BLaER1 treated with 17β-estradiol and CSF1 and Interleukin-3, amounts not matched to agents 10 nM and 100 nM (cell line): ENCODE measurements around the gene WFDC8.

ENCODE experiments used
- H3K27ac ChIP-seq, 11 experiments: shearing (Covaris generic); formaldehyde crosslinking; 2 replicates each; pipeline ENCODE4 v1.8.1; 2022
- H3K27me3 ChIP-seq, 11 experiments: shearing (Covaris generic); formaldehyde crosslinking; 2 replicates each; pipeline ENCODE4 v1.8.1; 2022
- H3K36me3 ChIP-seq, 11 experiments: shearing (Covaris generic); formaldehyde crosslinking; 2 replicates each; pipeline ENCODE4 v1.8.1; 2022
- H3K4me1 ChIP-seq, 10 experiments: shearing (Covaris generic); formaldehyde crosslinking; 2 replicates each; pipeline ENCODE4 v1.8.1; 2022
- H3K4me2 ChIP-seq, 11 experiments: shearing (Covaris generic); formaldehyde crosslinking; 2 replicates each; pipeline ENCODE4 v1.8.1; 2022
- H3K4me3 ChIP-seq, 10 experiments: shearing (Covaris generic); formaldehyde crosslinking; 2 replicates each; pipeline ENCODE4 v1.8.1; 2022
- H3K9ac ChIP-seq, 11 experiments: shearing (Covaris generic); formaldehyde crosslinking; 2 replicates each; pipeline ENCODE4 v1.8.1; 2022
- H3K9me3 ChIP-seq, 11 experiments: shearing (Covaris generic); formaldehyde crosslinking; replicated peaks in 1 of 11; 2 replicates each; pipeline ENCODE4 v1.8.1; 2022
- H4K20me1 ChIP-seq, 11 experiments: shearing (Covaris generic); formaldehyde crosslinking; 2 replicates each; pipeline ENCODE4 v1.8.1; 2022
- Cebpa-rat ChIP-seq, 11 experiments: shearing (Covaris generic); IDR thresholded peaks; 2 replicates each; pipeline ENCODE4 v1.8.1; 2022

The WFDC8 gene

GRCh38 chr20:45579184-45579583 lies at the start of gene WFDC8:
Gene WFDC8 (minus strand): TSS chr20:45579284. CDS start chr20:45579247, 37 bp downstream.
- Histone ChIP-seq H3K9me3 (no peaks in the 10 kb centered on the region), H3K4me1 (peaks cover 0 to 7% (median 0%) of the 10 kb centered on the region in 10 experiments; a peak in 1 of 20 replicates), H3K4me2 (no peak within 1 kb of the TSS), H3K4me3 (no peak within 1 kb of the TSS), H4K20me1 (no peaks in the 10 kb centered on the region), H3K27me3 (no peaks in the 10 kb centered on the region), H3K9ac (no peak within 1 kb of the TSS), H3K27ac (no peak within 1 kb of the TSS), H3K36me3 (no peaks in the 10 kb centered on the region)
- TF ChIP-seq Cebpa-rat (IDR thresholded peaks at IDR 0.05) = no peak

GRCh38 chr20:45626540-45626939 lies 47.5 kb upstream of the WFDC8 start:
- H3K27me3 ChIP-seq = no peaks in the 10 kb centered on the region
- H4K20me1 ChIP-seq = no peaks in the 10 kb centered on the region
- H3K36me3 ChIP-seq = no peaks in the 10 kb centered on the region
- H3K4me3 ChIP-seq = no peak overlapping the region
- H3K4me2 ChIP-seq = no peak overlapping the region
- peaks cover 0 to 9% (median 7%) of the 10 kb centered on the region in 10 experiments; a peak in 10 of 20 replicates for H3K4me1 ChIP-seq
- TF ChIP-seq Cebpa-rat (IDR thresholded peaks at IDR 0.05) = no peak
- H3K27ac ChIP-seq = no peak overlapping the region
- H3K9me3 ChIP-seq = peaks cover 12 to 24% (median 21%) of the 10 kb centered on the region in 11 experiments
- H3K9ac ChIP-seq = no peak overlapping the region

DNA sequence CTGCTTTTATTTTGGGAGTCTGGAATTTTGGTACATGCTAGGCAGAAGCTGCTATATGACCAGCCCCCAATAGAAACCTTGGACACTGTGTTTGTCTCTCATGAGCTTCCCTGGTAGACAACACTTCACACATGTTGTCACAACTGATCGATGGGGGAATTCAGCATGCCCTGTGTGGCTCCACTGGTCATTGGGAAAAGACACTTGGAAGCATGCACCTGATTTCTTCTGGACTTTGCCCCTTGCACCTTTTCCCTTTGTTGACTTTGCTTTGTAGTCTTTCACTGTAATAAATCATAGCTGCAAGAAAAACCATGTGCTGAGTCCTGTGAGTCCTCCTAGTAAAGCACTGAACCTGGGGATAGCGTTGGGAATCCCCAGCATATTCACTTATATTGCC lies 42.5 kb upstream of the WFDC8 start:
- Histone ChIP-seq H3K4me3 (no peak overlapping the region), H3K27me3 (no peaks in the 10 kb centered on the region), H3K9ac (no peak overlapping the region), H3K4me2 (no peak overlapping the region), H4K20me1 (no peaks in the 10 kb centered on the region), H3K9me3 (peaks cover 12 to 31% (median 25%) of the 10 kb centered on the region in 11 experiments), H3K4me1 (no peaks in the 10 kb centered on the region; a peak in 1 of 20 replicates), H3K27ac (no peak overlapping the region), H3K36me3 (no peaks in the 10 kb centered on the region)
- no peak for TF ChIP-seq Cebpa-rat (IDR thresholded peaks at IDR 0.05)

GRCh38 chr20:45617591-45617990 lies 38.5 kb upstream of the WFDC8 start:
- H3K9ac ChIP-seq = no peak overlapping the region
- no peak overlapping the region for H3K27ac ChIP-seq
- peaks cover 0 to 6% (median 0%) of the 10 kb centered on the region in 10 experiments; a peak in 6 of 20 replicates for H3K4me1 ChIP-seq
- H4K20me1 ChIP-seq = no peaks in the 10 kb centered on the region
- TF ChIP-seq Cebpa-rat (IDR thresholded peaks at IDR 0.05) = no peak
- H3K27me3 ChIP-seq = no peaks in the 10 kb centered on the region
- H3K9me3 ChIP-seq = peaks cover 0 to 11% (median 5%) of the 10 kb centered on the region in 11 experiments; a peak in 11 of 22 replicates
- no peak overlapping the region for H3K4me2 ChIP-seq
- no peaks in the 10 kb centered on the region for H3K36me3 ChIP-seq
- no peak overlapping the region for H3K4me3 ChIP-seq

DNA sequence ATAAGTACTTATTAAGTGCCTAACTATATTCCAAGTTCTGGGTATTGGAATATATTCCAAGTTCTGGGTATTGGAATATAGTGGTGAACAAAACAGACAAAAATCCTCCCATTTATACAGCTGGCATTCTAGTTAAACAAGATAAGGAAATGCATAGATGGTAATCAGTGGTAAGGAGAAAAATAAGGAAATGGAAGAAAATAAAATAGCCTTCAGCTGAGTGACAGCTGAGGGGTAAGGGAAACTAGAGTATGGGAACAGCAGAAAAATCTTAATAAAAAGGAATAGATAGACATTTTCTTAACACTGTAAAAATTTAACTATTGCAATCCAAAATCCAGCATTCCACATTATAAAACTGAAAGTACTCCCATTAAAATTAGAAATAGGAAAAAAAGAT lies 33.2 kb upstream of the WFDC8 start:
- no peak overlapping the region for H3K4me3 ChIP-seq
- no peak overlapping the region for H3K9ac ChIP-seq
- TF ChIP-seq Cebpa-rat (IDR thresholded peaks at IDR 0.05) = no peak
- H3K36me3 ChIP-seq = no peaks in the 10 kb centered on the region; a peak in 1 of 22 replicates
- H3K27me3 ChIP-seq = no peaks in the 10 kb centered on the region
- no peaks in the 10 kb centered on the region for H4K20me1 ChIP-seq
- peaks cover 11 to 23% (median 14%) of the 10 kb centered on the region in 11 experiments for H3K9me3 ChIP-seq
- H3K27ac ChIP-seq = no peak overlapping the region
- peaks cover 0 to 35% (median 14%) of the 10 kb centered on the region in 10 experiments; a peak in 17 of 20 replicates for H3K4me1 ChIP-seq
- peak overlapping the region in 4 of 11 experiments; percentile 62 to 76 (median 65); a peak in 6 of 22 replicates for H3K4me2 ChIP-seq

DNA sequence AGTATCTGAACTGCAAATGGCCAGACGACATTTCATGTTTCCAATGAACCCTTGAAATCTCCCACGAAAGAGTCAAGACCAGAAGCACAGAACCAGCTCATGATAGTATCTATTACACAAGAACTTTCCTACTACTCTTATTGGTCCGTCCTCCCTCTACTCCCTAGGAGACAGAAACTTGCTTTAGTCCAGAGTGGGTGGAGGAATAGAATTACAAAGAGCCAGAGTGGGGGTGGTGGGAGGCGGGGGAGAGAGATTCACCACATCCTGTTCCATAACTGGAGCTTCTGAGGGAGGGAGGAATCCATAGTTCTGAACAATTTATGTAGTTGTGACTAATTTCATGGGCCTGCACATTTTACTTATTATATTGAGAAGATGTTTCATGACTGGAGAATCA lies 32.0 kb upstream of the WFDC8 start:
- Histone ChIP-seq H3K27me3 (no peaks in the 10 kb centered on the region), H3K36me3 (no peaks in the 10 kb centered on the region; a peak in 1 of 22 replicates), H3K4me1 (peaks cover 0 to 35% (median 15%) of the 10 kb centered on the region in 10 experiments; a peak in 17 of 20 replicates), H3K9me3 (peaks cover 22 to 36% (median 26%) of the 10 kb centered on the region in 11 experiments), H3K9ac (no peak overlapping the region; a peak in 1 of 22 replicates), H3K27ac (peak overlapping the region in 5 of 11 experiments; percentile 29 to 59 (median 41); a peak in 11 of 22 replicates), H3K4me2 (peak overlapping the region in 10 of 11 experiments; percentile 24 to 76 (median 50); a peak in 19 of 22 replicates), H4K20me1 (no peaks in the 10 kb centered on the region), H3K4me3 (no peak overlapping the region)
- no peak for TF ChIP-seq Cebpa-rat (IDR thresholded peaks at IDR 0.05)

DNA sequence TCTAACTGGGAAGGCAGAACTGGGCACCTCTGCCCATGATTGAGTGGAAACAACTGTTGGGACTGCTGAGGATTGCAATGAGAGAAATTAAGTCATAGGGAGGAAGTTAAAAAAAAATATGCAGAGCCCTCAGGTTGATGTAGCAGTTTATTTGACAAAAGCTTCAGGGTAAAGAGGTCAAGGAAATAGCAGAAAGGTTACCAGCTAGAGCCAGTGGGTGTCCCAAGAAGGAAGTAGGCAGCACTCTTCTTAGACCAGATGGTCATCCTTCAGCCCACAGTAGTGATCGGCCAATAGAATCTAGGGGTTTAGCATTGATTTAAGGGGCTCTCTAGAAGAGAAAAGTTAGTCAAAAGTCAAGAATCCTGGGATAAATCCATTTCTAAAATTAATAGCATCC lies 28.7 kb upstream of the WFDC8 start:
- H3K4me1 ChIP-seq = peaks cover 0 to 32% (median 15%) of the 10 kb centered on the region in 10 experiments; a peak in 17 of 20 replicates
- no peak overlapping the region for H3K27ac ChIP-seq
- H3K9me3 ChIP-seq = peaks cover 30 to 48% (median 40%) of the 10 kb centered on the region in 11 experiments
- H3K27me3 ChIP-seq = no peaks in the 10 kb centered on the region
- no peak for TF ChIP-seq Cebpa-rat (IDR thresholded peaks at IDR 0.05)
- no peaks in the 10 kb centered on the region for H4K20me1 ChIP-seq
- H3K4me3 ChIP-seq = no peak overlapping the region
- H3K9ac ChIP-seq = no peak overlapping the region
- H3K36me3 ChIP-seq = no peaks in the 10 kb centered on the region; a peak in 1 of 22 replicates
- no peak overlapping the region for H3K4me2 ChIP-seq

DNA sequence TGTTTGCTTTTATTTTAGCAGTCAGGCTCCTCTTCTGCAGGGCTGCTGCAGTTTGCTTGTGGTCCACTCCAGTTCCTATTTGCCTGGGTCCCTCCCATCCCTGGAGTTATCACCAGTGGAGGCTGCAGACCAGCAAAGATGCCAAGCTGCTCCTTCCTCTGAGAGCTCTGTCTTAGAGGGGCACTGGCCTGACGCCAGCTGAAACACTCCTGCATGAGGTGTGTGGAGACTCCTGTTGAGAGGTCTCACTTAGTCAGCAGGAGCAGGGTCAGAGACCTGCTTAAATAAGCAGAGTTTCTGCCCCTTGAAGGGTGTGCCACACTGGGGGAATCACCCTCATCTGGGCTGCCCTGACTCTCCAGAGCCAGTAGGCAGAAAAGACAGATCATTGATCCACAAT lies 16.2 kb upstream of the WFDC8 start:
- H3K9me3 ChIP-seq = no peaks in the 10 kb centered on the region
- no peak overlapping the region for H3K27ac ChIP-seq
- H3K4me2 ChIP-seq = no peak overlapping the region
- H3K4me3 ChIP-seq = no peak overlapping the region
- H3K9ac ChIP-seq = no peak overlapping the region
- no peaks in the 10 kb centered on the region for H4K20me1 ChIP-seq
- H3K27me3 ChIP-seq = no peaks in the 10 kb centered on the region
- H3K4me1 ChIP-seq = peaks cover 0 to 8% (median 2%) of the 10 kb centered on the region in 10 experiments; a peak in 8 of 20 replicates
- H3K36me3 ChIP-seq = no peaks in the 10 kb centered on the region
- TF ChIP-seq Cebpa-rat (IDR thresholded peaks at IDR 0.05) = no peak

- no peak overlapping the region for H3K27ac ChIP-seq
- peaks cover 0 to 19% (median 3%) of the 10 kb centered on the region in 10 experiments; a peak in 11 of 20 replicates for H3K4me1 ChIP-seq
- H3K9me3 ChIP-seq = no peaks in the 10 kb centered on the region
- H3K36me3 ChIP-seq = no peaks in the 10 kb centered on the region
- no peaks in the 10 kb centered on the region for H4K20me1 ChIP-seq
- no peaks in the 10 kb centered on the region for H3K27me3 ChIP-seq
- H3K4me2 ChIP-seq = no peak overlapping the region
- H3K9ac ChIP-seq = no peak overlapping the region
- no peak overlapping the region for H3K4me3 ChIP-seq
- no peak for TF ChIP-seq Cebpa-rat (IDR thresholded peaks at IDR 0.05)
Measured at GRCh38 chr20:45593498-45593897, 14.4 kb upstream of the WFDC8 start.
